Measurements from ENCODE around the gene RALGPS2. TPM values are rescaled to one million over a fixed set of nuclear protein-coding genes. Genes with fewer than 3 reads are reported as not detected.

Gene RALGPS2
- total RNA-seq, 1 experiment from 2014 or later, result 38.0 TPM

DNA sequence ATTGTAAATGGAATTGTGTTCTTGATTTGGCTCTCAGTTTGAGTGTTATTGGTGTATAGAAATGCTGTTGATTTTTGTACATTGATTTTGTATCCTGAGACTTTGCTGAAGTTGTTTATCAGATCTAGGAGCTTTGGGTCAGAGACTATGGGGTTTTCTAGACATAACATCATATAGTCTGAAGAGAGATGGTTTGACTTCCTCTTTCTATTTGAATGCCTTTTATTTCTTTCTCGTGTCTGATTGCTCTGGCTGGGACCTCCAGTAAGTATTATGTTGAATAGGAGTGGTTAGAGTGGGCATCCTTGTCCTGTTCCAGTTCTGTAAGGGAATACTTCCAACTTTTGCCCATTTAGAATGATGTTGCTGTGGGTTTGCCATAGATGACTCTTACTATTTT is 185.0 kb downstream of the RALGPS2 start:
- POLR2A ChIA-PET, result interaction anchor here (0.7 kb wide), 1 partner anchor 12 kb away, joined by 8 read pairs; no protein-coding TSS in a partner anchor
- Mint-ChIP-seq H3K9me3 (no peaks in the 10 kb centered on the region), H3K36me3 (peaks cover 16% of the 10 kb centered on the region), H3K27me3 (ENCODE audit: low read depth) (no peaks in the 10 kb centered on the region), H3K4me3 (no peak overlapping the region), H3K27ac (no peak overlapping the region), H3K4me1 (peaks cover 2% of the 10 kb centered on the region; the same call in 1 of the 2 replicates)
- TF ChIP-seq SMAD4 (CRISPR knock-in tag; IDR thresholded peaks at IDR 0.05), result no peak
- TF ChIP-seq MXD4 (CRISPR knock-in tag; IDR thresholded peaks at IDR 0.05; ENCODE audit: borderline replicate concordance), result no peak
- no peak for TF ChIP-seq MYBL2 (CRISPR knock-in tag; IDR thresholded peaks at IDR 0.05)
- TF ChIP-seq FOXP4 (CRISPR knock-in tag; IDR thresholded peaks at IDR 0.05), result no peak
- TF ChIP-seq, protein P1, sequence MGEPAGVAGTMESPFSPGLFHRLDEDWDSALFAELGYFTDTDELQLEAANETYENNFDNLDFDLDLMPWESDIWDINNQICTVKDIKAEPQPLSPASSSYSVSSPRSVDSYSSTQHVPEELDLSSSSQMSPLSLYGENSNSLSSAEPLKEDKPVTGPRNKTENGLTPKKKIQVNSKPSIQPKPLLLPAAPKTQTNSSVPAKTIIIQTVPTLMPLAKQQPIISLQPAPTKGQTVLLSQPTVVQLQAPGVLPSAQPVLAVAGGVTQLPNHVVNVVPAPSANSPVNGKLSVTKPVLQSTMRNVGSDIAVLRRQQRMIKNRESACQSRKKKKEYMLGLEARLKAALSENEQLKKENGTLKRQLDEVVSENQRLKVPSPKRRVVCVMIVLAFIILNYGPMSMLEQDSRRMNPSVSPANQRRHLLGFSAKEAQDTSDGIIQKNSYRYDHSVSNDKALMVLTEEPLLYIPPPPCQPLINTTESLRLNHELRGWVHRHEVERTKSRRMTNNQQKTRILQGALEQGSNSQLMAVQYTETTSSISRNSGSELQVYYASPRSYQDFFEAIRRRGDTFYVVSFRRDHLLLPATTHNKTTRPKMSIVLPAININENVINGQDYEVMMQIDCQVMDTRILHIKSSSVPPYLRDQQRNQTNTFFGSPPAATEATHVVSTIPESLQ (CRISPR knock-in tag; IDR thresholded peaks at IDR 0.05), result no peak
- no peak for TF ChIP-seq PRRX2 (CRISPR knock-in tag; IDR thresholded peaks at IDR 0.05)
- no peak for TF ChIP-seq CREB1 (CRISPR knock-in tag; IDR thresholded peaks at IDR 0.05)
- TF ChIP-seq ZBTB21 (CRISPR knock-in tag; IDR thresholded peaks at IDR 0.05; ENCODE audit: borderline replicate concordance), result no peak
- no peak for TF ChIP-seq NR3C1 (CRISPR knock-in tag; conservative IDR thresholded peaks at IDR 0.05; ENCODE audit: low read depth)
- TF ChIP-seq SOX15 (CRISPR knock-in tag; IDR thresholded peaks at IDR 0.05), result no peak
- TF ChIP-seq, protein P2, sequence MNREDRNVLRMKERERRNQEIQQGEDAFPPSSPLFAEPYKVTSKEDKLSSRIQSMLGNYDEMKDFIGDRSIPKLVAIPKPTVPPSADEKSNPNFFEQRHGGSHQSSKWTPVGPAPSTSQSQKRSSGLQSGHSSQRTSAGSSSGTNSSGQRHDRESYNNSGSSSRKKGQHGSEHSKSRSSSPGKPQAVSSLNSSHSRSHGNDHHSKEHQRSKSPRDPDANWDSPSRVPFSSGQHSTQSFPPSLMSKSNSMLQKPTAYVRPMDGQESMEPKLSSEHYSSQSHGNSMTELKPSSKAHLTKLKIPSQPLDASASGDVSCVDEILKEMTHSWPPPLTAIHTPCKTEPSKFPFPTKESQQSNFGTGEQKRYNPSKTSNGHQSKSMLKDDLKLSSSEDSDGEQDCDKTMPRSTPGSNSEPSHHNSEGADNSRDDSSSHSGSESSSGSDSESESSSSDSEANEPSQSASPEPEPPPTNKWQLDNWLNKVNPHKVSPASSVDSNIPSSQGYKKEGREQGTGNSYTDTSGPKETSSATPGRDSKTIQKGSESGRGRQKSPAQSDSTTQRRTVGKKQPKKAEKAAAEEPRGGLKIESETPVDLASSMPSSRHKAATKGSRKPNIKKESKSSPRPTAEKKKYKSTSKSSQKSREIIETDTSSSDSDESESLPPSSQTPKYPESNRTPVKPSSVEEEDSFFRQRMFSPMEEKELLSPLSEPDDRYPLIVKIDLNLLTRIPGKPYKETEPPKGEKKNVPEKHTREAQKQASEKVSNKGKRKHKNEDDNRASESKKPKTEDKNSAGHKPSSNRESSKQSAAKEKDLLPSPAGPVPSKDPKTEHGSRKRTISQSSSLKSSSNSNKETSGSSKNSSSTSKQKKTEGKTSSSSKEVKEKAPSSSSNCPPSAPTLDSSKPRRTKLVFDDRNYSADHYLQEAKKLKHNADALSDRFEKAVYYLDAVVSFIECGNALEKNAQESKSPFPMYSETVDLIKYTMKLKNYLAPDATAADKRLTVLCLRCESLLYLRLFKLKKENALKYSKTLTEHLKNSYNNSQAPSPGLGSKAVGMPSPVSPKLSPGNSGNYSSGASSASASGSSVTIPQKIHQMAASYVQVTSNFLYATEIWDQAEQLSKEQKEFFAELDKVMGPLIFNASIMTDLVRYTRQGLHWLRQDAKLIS (CRISPR knock-in tag; IDR thresholded peaks at IDR 0.05; ENCODE audit: borderline replicate concordance), result no peak
- TF ChIP-seq, protein P3, sequence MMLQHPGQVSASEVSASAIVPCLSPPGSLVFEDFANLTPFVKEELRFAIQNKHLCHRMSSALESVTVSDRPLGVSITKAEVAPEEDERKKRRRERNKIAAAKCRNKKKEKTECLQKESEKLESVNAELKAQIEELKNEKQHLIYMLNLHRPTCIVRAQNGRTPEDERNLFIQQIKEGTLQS (CRISPR knock-in tag; conservative IDR thresholded peaks at IDR 0.05), result no peak
- no peak for TF ChIP-seq AR (CRISPR knock-in tag; IDR thresholded peaks at IDR 0.05)
- no peak for TF ChIP-seq ZNF281 (CRISPR knock-in tag; IDR thresholded peaks at IDR 0.05)
- no peak for TF ChIP-seq SMAD3 (CRISPR knock-in tag; IDR thresholded peaks at IDR 0.05; ENCODE audit: borderline replicate concordance)
- CTCF ChIA-PET, result interaction anchor here (2.1 kb wide), 1 partner anchor 93 kb away, joined by 7 read pairs; no protein-coding TSS in a partner anchor
- DNase-seq (ENCODE audit: low spot score) (no peak), ATAC-seq (no peak)

Data from WTC11 (cell line).